Measurements from ENCODE around the gene LCN2.

- no peak for TF ChIP-seq CTCF (IDR thresholded peaks at IDR 0.05)
- TF ChIP-seq REST (IDR thresholded peaks at IDR 0.05; ENCODE audit: insufficient read depth in 1 of 2, low read depth in 2 of 2, low read length in 1 of 2) = no peak
- no peak for TF ChIP-seq POLR2AphosphoS5 (IDR thresholded peaks at IDR 0.05; ENCODE audit: low read depth, low read length)
Measured at GRCh38 chr9:128168731-128169308, 19.6 kb downstream of the LCN2 start.

All from Panc1 (cell line).